Activated effector memory CD4-positive, alpha-beta T cell treated with Interleukin-2 at 50 U/mL for 16 hours (primary cell): ENCODE measurements around the gene ELP2.
"Not testable (repeated sequence)": the region's sequence is repeated elsewhere in the genome, so short reads cannot be mapped to it uniquely, and the experiment has no call there.

ENCODE experiments used
- DNase-seq: peaks from one replicate; pipeline ENCODE4 v3.0.0-alpha.2; 2020

ELP2 gene

GRCh38 chr18:36167692-36168218 lies 38.1 kb downstream of the ELP2 start:
- DNase-seq = no peak

- not testable (repeated sequence) for DNase-seq
Observed at GRCh38 chr18:36168296-36168695, 38.6 kb downstream of the ELP2 start.

GRCh38 chr18:36169938-36170337 lies 40.2 kb downstream of the ELP2 start:
- no peak for DNase-seq

GRCh38 chr18:36175481-36175880 lies 45.8 kb downstream of the ELP2 start:
- no peak for DNase-seq

GRCh38 chr18:36176177-36176584 lies 46.5 kb downstream of the ELP2 start:
- no peak for DNase-seq

GRCh38 chr18:36176711-36177110 lies 47.0 kb downstream of the ELP2 start:
- no peak for DNase-seq

- no peak for DNase-seq
Observed at GRCh38 chr18:36177913-36178312, 48.2 kb downstream of the ELP2 start.

- DNase-seq = no peak
Observed at GRCh38 chr18:36179562-36180355, 50.1 kb downstream of the ELP2 start.

DNA sequence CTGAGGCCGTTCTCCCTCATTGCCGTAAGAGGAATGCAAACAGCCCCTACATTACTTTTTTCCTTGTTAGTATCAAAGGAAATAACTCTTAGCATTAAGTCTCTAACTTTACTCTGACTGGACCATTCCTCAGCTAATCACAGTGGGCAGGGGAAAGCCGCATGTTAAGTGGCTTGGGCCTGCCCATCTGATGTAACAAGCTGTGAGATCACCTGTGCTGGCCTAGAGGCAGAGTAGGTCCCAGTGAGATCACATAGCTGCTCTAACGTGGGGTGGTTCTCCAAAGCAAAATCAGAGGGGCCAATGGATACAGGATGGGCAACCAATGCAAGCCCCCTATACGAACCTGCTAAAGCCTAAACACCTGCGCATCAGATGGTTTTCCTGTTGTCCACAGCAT lies 51.7 kb downstream of the ELP2 start:
- DNase-seq = no peak

DNA sequence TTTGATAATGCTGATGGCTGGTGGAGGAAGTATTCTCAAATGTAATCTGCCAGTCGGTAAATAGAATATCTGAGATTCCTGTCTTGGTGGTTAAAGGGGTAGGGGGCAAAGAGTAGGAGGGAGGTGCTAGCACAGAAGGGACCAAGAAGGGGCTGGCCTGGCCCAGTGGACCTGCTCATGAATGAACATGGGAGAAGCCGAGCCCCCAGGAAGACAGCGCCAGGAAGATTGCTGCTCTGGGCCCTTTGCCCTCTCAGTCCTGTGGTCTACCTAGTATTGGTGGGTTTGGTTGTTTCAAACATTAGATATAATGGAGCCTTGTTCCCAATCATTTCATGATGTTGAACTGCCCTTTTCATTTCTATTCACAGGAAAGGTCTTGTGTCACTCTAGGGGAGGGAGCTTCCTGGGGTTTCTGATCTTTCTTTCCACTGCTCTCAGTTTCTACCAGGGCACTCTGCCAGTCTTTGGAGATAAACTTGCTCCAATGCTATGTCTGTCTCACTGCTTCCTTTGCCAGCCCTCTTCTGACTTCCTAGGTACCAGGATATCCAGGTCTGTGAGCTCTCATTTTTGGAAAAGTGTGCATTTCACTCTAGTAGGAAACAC lies 52.3 kb downstream of the ELP2 start:
- DNase-seq = no peak

DNA sequence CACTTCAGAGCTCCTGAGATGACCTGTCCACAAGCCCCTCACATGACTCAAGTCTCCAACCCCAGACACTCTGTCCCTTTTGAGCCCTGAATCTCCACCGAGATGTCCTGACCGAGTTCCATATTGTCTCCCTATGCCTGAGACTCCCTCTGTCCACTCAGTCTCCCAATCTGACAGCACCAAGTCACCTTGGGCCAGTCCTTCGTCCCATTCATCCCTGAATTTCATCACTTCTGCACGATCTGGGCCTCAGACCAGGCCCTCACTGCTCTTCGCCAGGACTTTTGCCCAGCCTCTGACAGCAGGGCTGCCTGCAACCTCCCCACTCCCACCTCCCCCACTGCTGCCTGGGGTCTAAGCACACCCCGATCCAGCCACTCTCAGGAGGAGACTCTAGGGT lies 53.3 kb downstream of the ELP2 start:
- no peak for DNase-seq

- DNase-seq = no peak
Observed at GRCh38 chr18:36183987-36184386, 54.3 kb downstream of the ELP2 start.

DNA sequence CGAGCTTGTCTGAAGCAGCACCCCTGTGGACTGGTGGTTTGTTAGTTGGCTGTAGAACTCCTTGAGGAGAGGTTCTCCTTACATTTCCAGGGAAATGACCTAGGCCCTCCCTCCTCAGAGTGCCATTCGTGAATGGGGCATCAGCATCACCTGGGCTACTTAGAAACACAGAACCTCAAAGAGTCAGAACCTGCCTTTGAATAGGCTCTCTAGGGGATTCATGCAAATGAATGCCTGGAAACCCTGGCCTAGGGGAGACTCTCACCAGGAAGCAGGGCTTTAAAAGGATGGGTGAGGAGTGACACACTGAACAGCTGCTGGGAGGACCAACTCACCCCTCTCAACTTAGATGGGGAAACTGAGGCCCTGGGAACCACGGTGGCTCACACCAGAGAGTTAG lies 55.5 kb downstream of the ELP2 start:
- no peak for DNase-seq

DNA sequence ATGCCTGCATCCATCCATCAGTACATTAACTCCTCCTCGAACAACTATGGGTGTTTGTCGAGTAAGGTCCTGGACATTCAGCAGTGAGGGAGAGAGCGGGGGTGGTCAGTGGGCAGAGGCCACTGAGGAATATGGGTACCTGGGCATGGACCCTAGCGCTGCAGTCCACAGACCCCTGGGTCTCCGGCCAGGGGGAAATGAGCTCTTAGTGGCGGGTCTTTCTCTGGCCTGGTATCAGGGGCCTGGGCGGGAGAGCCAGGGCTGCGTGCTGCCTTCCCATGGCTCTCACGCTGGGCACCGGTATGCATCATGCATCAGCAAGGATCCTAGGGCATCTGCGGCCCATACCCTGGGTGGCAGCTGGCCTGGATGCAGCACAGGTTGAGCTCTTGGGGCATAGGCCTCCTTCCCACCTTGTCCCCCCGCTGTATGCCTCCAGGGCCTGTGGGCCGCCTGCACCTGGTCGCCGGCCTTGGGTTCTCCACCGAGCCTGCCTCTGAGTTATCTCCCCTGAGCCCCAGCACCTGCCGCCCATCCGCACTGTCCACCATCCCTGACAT lies 56.3 kb downstream of the ELP2 start:
- DNase-seq = no peak

DNA sequence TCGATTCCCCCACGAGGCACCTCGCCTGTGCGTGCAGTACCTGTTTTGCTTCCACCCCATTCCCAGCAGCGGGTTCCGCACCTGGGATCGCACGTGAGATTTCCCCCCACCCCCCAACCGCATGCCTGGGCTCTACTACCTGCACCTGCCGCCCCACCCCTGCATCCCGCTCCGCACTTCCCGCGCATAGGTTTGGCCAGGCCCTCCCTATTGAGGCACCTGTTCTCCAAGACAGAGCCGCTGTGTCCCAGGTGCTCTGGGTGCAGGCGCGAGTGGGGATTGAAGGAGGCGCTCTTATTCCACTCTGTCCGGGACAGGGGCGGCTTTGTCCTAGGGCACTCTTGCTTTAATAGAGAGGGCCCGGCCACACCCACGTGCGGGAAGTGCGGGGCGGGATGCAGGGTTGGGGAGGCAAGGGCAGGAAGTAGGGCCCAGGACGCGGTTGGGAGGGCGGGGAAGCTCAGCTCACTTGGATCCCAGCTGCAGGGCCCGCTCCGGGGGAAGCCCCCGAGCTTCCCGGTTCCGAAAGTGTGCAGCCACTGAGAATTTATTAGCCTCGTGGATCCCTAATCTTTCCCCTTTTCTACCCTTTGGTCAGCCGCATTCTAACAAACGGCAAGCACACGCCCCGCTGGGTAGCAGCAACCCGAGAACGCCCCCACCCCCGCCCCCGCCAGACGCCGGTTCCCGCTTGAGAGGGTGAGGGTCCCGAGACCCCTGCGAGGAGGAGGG lies 56.9 kb downstream of the ELP2 start:
- no peak for DNase-seq

- peak; percentile 23 for DNase-seq
Observed at GRCh38 chr18:36187193-36187825, 57.6 kb downstream of the ELP2 start, which contains the start of gene MOCOS. MOCOS (plus strand) TSS chr18:36187497; CDS start chr18:36187540, 43 bp downstream.

- DNase-seq = no peak
Observed at GRCh38 chr18:36187826-36188721, 58.4 kb downstream of the ELP2 start.

DNA sequence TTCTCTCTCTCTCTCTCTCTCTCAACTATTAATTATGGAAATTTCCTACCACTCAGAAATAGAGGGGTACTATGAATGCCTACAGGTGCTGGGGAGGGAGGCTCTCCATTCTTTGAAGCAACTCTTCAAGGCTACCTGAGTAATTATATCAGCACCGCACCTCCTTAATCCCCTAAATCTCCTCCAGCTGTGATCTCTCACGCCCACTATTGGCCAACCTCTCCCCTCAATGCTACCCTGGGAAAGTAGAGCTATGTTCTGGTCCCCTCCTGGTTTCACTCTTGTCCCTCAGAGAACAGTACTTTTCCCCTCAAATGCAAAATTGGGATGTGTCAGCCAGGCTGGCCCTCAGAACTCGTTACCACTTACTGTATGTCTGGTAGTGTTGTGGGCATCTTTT lies 59.2 kb downstream of the ELP2 start:
- DNase-seq = no peak

DNA sequence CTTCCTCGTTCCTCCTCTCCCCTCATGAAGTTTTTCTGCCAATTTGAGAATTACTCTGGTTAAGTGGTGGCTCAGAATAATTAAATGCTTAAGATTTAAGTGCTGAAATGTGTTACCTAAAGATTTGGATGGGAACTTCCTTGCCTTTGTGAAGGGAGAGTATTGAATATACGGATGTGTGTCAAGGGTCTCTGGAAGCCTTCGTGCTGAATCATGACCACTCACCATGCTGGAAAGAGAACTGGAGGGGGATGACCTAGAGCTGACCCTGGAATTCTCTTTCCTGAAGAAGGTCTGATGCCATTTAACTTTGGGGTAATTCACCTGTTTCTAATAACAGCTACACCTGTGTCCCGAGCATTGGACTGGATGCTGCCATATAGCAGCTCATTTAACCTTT lies 59.8 kb downstream of the ELP2 start:
- DNase-seq = no peak

DNA sequence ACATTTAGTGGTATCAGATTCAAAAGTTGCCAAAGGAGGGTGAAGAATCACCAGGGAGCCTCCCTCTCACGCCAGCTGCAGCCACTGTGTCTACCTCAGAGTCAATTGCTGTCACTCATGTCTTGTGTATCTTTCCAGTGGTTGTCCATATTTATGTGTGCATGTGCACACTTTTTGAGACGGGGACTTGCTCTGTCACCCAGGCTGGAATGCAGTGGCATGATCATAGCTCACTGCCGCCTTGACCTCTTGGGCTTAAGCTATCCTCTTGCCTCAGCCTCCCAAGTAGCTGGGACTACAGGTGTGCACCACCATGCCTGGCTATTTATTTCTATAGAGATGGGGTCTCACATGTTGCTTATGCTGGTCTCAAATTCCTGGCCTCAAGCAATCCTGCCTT lies 61.6 kb downstream of the ELP2 start:
- DNase-seq = no peak

DNA sequence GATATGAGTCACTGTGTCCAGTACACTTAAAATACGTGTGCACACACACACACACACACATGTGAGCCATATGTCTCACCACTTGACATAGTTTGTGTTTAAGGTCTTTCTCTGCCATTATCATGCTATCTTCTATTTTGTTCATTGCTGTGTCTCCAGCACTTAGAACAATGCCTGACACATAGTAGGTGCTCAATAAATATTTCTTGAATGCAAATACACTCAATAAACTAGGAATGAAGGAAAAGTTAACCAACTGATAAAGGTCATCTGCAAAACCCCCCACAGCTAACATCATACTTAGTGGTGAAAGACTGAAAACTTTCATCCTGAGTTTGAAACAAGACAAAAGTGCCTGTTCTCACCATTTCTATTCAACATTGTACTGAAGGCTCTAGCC lies 62.0 kb downstream of the ELP2 start:
- DNase-seq = no peak
